ENCODE results near the gene NUAK1.

NUAK1 gene

DNA sequence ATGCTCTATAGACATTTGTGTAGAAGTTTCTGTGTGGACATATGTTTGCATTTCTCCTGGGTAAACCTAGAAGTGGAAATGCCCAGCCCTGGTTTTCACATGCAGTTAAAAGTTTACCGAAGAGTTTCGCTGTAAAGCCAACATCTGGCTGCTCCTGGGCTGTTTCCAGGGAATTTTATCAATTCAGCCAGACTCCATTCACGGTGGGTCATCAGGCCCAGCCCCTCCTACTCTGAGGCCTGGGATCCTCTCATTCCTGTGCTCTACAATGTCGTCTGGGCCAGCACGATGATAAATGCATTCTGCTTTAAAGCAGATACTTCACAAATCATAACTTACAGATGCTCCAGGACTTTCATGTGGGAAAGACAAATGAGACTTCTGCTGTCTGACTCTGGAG lies 7.1 kb downstream of the NUAK1 start:
- no peak for DNase-seq (ENCODE audit: low read depth in 3 of 3)

GRCh38 chr12:106130474-106131113 lies 8.2 kb downstream of the NUAK1 start:
- no peak for DNase-seq (ENCODE audit: low read depth in 3 of 3)

- no peak for DNase-seq (ENCODE audit: low read depth in 3 of 3)
These were observed 10.0 kb downstream of the NUAK1 start for GRCh38 chr12:106128585-106129328.

DNA sequence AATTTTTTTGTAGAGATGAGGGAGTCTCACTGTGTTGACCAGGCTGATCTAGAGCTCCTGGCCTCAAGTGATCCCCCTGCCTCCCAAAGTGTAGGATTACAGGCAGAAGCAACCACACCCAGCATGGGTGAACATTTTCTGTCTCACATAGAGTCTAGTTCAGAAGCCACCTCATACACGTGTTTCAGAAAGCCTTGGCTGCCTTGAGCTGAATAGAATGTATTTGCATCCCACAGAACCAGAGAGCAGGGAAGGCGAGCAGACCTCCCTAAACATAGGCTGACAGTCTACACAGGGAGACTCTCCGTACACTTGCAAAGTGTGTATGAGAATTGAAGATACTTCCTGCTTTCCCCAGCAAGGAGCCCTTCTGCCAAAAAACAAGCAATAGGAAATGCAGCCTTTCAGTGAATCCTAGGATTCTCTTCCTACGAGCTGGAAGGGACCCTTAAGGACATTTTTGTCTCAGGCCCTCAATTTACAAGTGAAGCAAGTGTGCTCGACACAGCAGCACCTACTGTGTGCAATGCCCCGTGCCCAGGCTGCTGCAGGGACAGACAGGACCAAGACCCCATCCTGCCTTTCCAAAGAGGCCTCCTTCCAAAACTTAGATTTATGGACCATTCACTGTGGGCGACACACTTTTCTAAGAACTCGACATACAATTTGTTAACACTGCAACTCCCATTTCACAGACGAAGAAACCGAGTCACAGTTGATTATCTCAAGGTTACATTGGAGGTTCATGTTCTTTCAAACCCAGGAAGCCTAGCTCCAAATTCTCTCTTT lies 11.2 kb downstream of the NUAK1 start:
- no peak for DNase-seq (ENCODE audit: low read depth in 3 of 3)

DNA sequence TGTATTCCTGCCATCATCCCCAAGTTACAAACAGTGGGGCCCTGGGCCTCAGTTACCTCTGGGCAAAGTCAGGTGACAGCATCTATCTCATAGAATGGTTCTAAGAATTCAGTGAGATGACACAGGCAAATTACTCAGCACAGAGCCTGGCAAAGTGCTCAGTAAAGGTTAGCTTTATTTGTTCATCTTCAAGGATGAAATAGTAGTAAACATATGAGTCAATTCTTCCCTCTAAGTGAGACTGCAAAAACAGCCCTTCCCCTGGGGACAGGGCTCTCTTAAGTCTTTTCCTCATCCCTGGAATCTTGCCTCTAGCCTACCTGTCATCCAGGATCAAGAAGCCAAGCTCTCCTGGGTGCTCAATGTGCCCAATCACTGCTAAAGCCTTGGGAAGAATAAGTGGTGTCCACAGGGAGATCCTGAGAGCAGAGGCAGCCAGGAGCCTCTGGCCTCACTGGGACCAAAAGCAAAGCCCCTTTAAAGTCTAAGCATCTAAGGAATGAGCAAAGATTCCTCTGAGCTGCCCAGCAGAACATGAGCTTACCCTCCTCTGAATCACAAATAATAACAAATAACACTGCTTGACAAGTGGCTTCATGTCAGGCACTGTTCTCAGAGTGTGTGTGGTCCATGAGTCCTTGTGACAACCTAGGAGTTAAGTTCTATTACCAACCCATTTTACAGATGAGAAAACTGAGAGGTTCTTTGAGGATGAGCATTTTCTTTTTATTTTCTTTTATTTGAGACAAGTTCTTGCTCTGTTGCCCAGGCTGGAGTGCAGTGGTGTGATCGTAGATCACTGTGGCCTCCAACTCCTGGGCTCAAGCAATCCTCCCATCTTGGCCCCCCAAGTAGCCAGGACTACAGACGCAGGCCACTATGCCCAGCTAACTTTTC lies 12.1 kb downstream of the NUAK1 start:
- no peak for DNase-seq (ENCODE audit: low read depth in 3 of 3)

GRCh38 chr12:106125351-106126095 lies 13.2 kb downstream of the NUAK1 start:
- no peak for DNase-seq (ENCODE audit: low read depth in 3 of 3)

DNA sequence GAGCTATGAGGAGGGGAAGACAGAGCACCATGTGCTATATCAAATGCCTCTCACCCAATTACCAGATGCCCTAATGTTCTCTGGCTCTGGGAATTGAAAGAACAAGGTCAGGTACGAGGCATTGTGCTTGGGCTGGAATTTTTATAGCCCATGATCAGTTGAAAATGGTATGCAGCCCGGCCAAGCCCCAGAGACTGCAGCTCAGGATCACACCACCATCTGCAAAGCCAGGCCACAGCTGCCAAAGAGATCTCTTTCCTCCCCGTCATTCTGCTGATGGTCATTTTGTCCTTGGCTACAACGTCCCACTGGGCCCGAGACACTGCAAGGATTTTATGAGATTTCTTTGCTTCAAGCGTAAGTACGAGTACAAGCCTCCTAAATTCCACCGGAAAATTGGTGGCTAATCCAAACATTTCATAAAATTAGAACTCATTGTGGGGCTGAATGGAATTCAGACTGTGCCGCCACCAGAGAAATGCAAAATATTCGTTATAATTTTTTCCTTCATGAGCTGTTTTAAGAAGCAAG lies 15.1 kb downstream of the NUAK1 start:
- DNase-seq (ENCODE audit: low read depth in 3 of 3) = no peak

DNA sequence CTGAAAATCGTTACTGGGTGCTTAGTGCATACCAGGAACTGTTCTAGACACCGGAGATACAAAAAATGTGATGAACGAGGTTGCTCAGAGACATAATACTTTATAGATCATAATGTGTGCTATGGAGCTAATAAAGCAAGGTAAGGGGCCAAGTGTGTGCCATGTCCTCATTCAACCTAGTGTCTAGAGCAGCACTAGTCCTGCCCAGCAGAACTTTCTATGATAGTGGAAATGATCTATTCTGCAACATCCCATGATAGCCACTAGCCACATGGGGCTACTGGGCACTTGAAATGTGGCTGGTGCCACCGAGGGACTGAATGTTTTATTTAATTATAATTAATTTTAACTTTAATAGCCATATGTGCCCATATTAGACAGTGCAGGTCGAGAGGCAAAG lies 15.6 kb downstream of the NUAK1 start:
- no peak for DNase-seq (ENCODE audit: low read depth in 3 of 3)

DNA sequence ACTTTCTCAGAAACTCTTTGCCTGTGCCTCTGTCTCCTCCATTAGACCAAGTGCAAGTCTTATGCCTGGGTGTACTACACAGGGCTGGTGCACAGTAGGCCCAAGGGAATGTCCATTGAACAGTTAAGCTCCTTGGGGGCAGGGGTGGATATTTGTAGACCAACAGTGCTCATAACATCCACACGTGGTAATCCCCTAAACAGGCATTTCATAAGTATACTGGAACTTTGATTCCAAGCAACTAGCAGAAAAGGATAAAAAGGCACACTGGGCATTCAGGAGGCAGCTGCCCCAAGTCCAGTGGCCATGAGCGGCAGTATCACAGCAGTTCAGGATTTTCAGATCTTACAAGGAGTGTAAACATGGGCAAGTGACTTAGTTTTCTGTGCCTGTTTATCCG lies 16.8 kb downstream of the NUAK1 start:
- DNase-seq (ENCODE audit: low read depth in 3 of 3) = no peak

DNA sequence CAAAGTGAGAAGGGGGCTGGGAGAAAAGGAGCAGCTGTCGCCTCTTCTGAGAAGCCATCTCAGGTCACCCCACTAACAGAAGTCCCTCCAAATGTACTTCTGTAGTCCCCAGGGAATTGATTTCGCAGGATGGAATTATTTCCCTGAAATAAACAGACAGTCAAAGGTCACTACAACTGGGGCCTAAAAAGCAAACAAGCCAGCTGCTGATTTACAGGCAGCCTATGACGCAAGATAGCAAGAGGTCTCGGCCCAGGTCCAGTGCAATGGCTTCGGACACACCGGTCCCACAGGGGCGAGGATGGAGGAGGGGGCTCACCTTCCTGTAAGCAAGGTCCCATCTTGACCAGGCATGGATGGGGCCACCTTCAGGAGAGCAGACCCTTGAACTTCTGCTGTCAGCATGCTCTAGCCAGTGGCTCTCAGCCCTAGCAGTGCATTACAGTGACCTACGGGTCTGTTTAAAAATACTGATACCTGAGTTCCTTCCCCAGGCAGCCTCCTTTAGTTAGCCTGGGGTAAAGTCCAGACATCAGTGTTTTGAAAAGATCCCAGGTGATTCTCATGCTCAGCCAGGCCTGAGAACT lies 18.1 kb downstream of the NUAK1 start:
- DNase-seq (ENCODE audit: low read depth in 3 of 3) = no peak

DNA sequence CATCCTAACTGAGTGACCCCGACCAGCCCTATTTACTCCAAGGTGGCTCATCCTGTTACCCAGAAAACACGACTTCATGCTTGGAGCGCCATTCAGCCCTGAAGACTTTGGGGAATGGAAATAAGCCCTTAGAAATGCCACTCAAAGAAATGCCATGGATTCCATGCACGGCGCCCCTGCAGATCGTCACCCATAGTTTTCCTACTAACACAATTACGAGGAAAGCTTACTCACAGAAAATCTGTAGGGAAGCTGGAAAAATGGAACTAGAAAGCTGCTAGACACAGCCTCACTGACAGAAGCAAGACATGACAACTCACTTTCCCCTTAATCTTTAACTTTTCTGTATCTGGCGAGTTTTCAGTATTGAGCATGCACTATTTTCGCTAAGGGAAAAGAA lies 19.5 kb downstream of the NUAK1 start:
- DNase-seq (ENCODE audit: low read depth in 3 of 3) = no peak

DNA sequence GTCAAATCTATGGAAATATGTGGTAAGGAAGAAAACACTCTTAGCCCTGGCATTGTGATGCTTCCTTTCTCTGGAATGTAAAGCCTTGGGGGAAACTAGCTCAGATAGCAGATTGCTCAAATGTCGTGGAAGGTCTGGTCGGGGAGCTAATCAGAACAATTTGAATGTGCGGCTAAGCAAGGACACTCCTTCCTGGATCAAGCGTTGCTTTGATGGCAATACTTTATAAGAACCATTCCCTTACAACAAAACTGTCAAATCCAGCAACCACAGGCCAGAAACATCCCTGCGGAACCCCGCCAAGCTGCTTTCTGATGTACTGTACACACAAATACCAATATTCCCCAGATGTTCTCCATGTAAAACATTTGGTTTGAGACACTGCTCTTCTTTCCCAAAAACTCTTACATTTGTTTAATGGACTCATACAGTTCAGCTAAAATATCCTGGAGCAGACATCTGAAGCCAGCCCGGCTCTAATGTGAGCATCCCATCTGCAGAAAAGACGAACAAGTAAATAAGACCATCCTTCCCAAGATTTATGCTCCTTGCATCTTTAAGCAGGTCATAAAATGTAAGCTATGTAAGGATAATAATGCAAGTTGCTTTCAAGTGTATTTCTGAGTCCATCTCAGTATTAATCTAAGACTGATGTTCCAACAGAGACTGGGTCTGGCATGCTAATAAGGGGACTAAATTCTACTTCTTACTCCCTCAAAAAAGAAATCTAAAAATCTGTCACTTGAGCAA lies 20.2 kb downstream of the NUAK1 start:
- no peak for DNase-seq (ENCODE audit: low read depth in 3 of 3)

DNA sequence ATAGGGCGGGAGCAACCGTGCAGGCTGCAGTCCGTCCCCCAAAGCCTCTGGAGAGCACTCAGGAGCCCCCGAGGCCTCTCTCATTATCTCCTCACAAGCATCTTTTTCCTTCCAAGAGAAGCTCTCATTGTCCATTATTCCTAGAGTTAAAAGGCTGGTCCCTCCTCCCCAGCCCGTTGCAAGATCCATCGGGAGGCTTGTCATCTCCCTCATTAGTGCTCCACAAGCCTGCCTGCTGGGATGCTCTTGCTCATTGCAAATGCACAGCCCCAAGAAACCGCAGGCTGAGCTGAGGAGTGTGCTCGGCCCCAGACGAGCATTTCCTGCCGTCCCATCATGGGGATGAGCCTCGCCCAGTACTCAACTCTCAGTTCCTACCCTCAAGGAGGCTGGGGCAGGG lies 23.3 kb downstream of the NUAK1 start:
- DNase-seq (ENCODE audit: low read depth in 3 of 3) = no peak

- DNase-seq (ENCODE audit: low read depth in 3 of 3) = no peak
These were observed 24.2 kb downstream of the NUAK1 start for GRCh38 chr12:106114447-106115068.

- no peak for DNase-seq (ENCODE audit: low read depth in 3 of 3)
These were observed 24.8 kb downstream of the NUAK1 start for GRCh38 chr12:106113824-106114446.

DNA sequence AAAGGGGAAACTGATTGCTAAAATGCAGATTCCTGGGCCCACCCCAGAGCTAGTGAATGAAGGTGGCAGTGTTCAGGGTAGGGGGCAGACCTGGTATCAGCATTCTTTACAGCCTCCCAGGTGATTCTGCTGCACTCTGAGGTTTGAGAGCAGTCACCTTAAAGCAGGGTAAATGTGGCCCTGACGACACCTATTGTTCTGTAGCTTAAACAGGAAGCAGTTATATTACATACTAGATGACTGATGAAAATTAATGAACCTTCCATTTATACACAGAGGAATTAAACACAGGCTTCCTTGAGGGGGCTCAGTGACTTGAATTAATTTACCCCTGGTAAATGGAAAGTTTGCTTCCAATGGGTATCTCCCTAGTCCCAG lies 25.3 kb downstream of the NUAK1 start:
- DNase-seq (ENCODE audit: low read depth in 3 of 3) = no peak

DNA sequence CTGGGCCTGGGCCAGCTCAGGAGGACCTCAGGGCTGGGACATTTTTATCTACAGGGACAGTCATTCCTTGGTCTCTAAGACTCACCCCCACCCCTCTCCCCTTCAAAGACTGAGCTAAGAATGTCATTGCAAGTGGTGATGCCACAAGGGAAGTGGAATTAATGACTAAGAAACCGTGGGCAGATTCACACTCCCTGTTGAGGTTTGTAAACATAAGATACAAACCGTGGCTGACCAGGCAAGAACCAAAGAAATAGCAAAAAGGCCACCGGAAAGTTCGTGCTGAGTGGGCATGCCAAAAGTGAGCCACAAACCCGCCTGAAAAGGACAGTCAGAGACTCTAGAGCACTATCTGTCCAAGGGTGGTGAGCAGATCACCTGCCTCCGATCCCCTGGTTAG lies 25.7 kb downstream of the NUAK1 start:
- DNase-seq (ENCODE audit: low read depth in 3 of 3) = no peak

- no peak for DNase-seq (ENCODE audit: low read depth in 3 of 3)
These were observed 26.5 kb downstream of the NUAK1 start for GRCh38 chr12:106112145-106112821.

Measured in stimulated activated CD4-positive, alpha-beta T cell treated with anti-CD3 and anti-CD28 coated beads, TNF-alpha, amount 100 ng/mL, for 4 hours (primary cell).